GM21381 (cell line): Measurements from ENCODE around the gene TSC22D3.
"Not testable (repeated sequence)": the region's sequence is repeated elsewhere in the genome, so short reads cannot be mapped to it uniquely, and the experiment has no call there.

ENCODE experiments used
- ATAC-seq: cut with Tn5 transposase; IDR thresholded peaks from one replicate; pipeline ENCODE4 v1.9.1; 2021; ENCODE audit warnings: mild to moderate bottlenecking, moderate library complexity; ENCODE audit not compliant: unreplicated experiment

TSC22D3 gene

GRCh38 chrX:107683124-107683895 is 92.3 kb downstream of the TSC22D3 start:
- no peak for ATAC-seq

- ATAC-seq: no peak
Observed at GRCh38 chrX:107682256-107682655, 93.3 kb downstream of the TSC22D3 start.

- ATAC-seq: peak; percentile 30
Observed at GRCh38 chrX:107678957-107679740, 96.4 kb downstream of the TSC22D3 start.

GRCh38 chrX:107677909-107678308 is 97.7 kb downstream of the TSC22D3 start:
- ATAC-seq: no peak

- no peak for ATAC-seq
Observed at GRCh38 chrX:107677501-107677901, 98.1 kb downstream of the TSC22D3 start.

- no peak for ATAC-seq
Observed at GRCh38 chrX:107676559-107677378, 98.8 kb downstream of the TSC22D3 start.

GRCh38 chrX:107675823-107676555 is 99.6 kb downstream of the TSC22D3 start:
- no peak for ATAC-seq

- no peak for ATAC-seq
Observed at GRCh38 chrX:107675365-107675654, 100.3 kb downstream of the TSC22D3 start.

- ATAC-seq: peak; percentile 12
Observed at GRCh38 chrX:107674480-107675364, 100.9 kb downstream of the TSC22D3 start.

GRCh38 chrX:107673933-107674479 is 101.6 kb downstream of the TSC22D3 start:
- ATAC-seq: peak; percentile 80

GRCh38 chrX:107673431-107673830 is 102.2 kb downstream of the TSC22D3 start:
- ATAC-seq: no peak

GRCh38 chrX:107672955-107673378 is 102.6 kb downstream of the TSC22D3 start:
- ATAC-seq: peak; percentile 35

- ATAC-seq: not testable (repeated sequence)
Observed at GRCh38 chrX:107671256-107671655, 104.3 kb downstream of the TSC22D3 start.

- no peak for ATAC-seq
Observed at GRCh38 chrX:107669885-107670628, 105.5 kb downstream of the TSC22D3 start.

- ATAC-seq: no peak
Observed at GRCh38 chrX:107669261-107669660, 106.3 kb downstream of the TSC22D3 start.

- ATAC-seq: not testable (repeated sequence)
Observed at GRCh38 chrX:107668710-107669109, 106.9 kb downstream of the TSC22D3 start.

- ATAC-seq: no peak
Observed at GRCh38 chrX:107667426-107667825, 108.2 kb downstream of the TSC22D3 start.

GRCh38 chrX:107666931-107667330 is 108.7 kb downstream of the TSC22D3 start:
- ATAC-seq: no peak
